GM21367 (cell line): ENCODE data around the gene SLC12A6.
"Not testable (repeated sequence)": the region's sequence is repeated elsewhere in the genome, so short reads cannot be mapped to it uniquely, and the experiment has no call there.

Experiments used
- ATAC-seq: cut with Tn5 transposase; IDR thresholded peaks from one replicate; pipeline ENCODE4 v1.9.1; 2021; ENCODE audit not compliant: unreplicated experiment

Gene SLC12A6

GRCh38 chr15:34358367-34358766 is 20.8 kb upstream of the SLC12A6 start:
- ATAC-seq = no peak

- ATAC-seq = no peak
These were observed 20.1 kb upstream of the SLC12A6 start for GRCh38 chr15:34357653-34358052.

- ATAC-seq = no peak
These were observed 17.7 kb upstream of the SLC12A6 start for GRCh38 chr15:34355241-34355640.

GRCh38 chr15:34354286-34354685 is 16.7 kb upstream of the SLC12A6 start:
- no peak for ATAC-seq

- no peak for ATAC-seq
These were observed 16.0 kb upstream of the SLC12A6 start for GRCh38 chr15:34353627-34354026.

- ATAC-seq = not testable (repeated sequence)
These were observed 15.4 kb upstream of the SLC12A6 start for GRCh38 chr15:34352996-34353395.

- no peak for ATAC-seq
These were observed 12.2 kb upstream of the SLC12A6 start for GRCh38 chr15:34349769-34350168.

GRCh38 chr15:34348735-34349300 is 11.2 kb upstream of the SLC12A6 start:
- ATAC-seq = no peak

- ATAC-seq = no peak
These were observed 10.5 kb upstream of the SLC12A6 start for GRCh38 chr15:34347951-34348638.

GRCh38 chr15:34342737-34343575 is 5.4 kb upstream of the SLC12A6 start, which contains the start of the genes NOP10 and NUTM1:
TSS of gene NOP10 (minus strand) at chr15:34343136. CDS start at chr15:34343073, 63 bp downstream.
TSS of gene NUTM1 (plus strand) at chr15:34343315. CDS start at chr15:34343697, 382 bp downstream.
- ATAC-seq = peak; percentile 83

- ATAC-seq = not testable (repeated sequence)
These were observed 4.7 kb upstream of the SLC12A6 start for GRCh38 chr15:34342213-34342736.

- no peak for ATAC-seq
These were observed 4.0 kb upstream of the SLC12A6 start for GRCh38 chr15:34341381-34342212.

- no peak for ATAC-seq
These were observed 2.4 kb upstream of the SLC12A6 start for GRCh38 chr15:34339946-34340345.

- ATAC-seq = no peak
These were observed 766 bp upstream of the SLC12A6 start for GRCh38 chr15:34338347-34338746.

GRCh38 chr15:34336991-34337556 is 507 bp downstream of the SLC12A6 start:
- peak; percentile 3 for ATAC-seq

- ATAC-seq = no peak
These were observed 1.2 kb downstream of the SLC12A6 start for GRCh38 chr15:34336231-34336990.

- ATAC-seq = no peak
These were observed 2.2 kb downstream of the SLC12A6 start for GRCh38 chr15:34335176-34336032.

GRCh38 chr15:34334672-34335071 is 2.9 kb downstream of the SLC12A6 start:
- ATAC-seq = no peak
